GM23248 (cell line): ENCODE results near the gene ARHGAP33. TPM values are rescaled to one million over a fixed set of nuclear protein-coding genes. Genes with fewer than 3 reads are reported as not detected.

Source experiments
- DNase-seq: peaks from one replicate; pipeline ENCODE4 v3.0.0-alpha.2; 2015
- H2AFZ ChIP-seq: fragments of 200-600 bp; sonication (generic); 2 replicates; pipeline ENCODE4 v1.6.1; 2016; ENCODE audit warnings: antibody characterized with exemption
- H3F3A ChIP-seq: fragments of 200-600 bp; sonication (generic); 2 replicates; pipeline ENCODE4 v1.6.1; 2016; ENCODE audit warnings: mild to moderate bottlenecking, antibody characterized with exemption, mixed run types; ENCODE audit not compliant: insufficient read depth
- H3K27ac ChIP-seq: fragments of 200-600 bp; sonication (generic); 2 replicates; pipeline ENCODE4 v1.5.1; 2016; ENCODE audit warnings: mild to moderate bottlenecking
- H3K27me3 ChIP-seq: fragments of 200-600 bp; sonication (generic); replicated peaks from 2 replicates; pipeline ENCODE4 v1.6.1; 2016; ENCODE audit warnings: mild to moderate bottlenecking; ENCODE audit not compliant: insufficient read depth
- H3K36me3 ChIP-seq: fragments of 200-600 bp; sonication (generic); 2 replicates; pipeline ENCODE4 v1.6.1; 2016; ENCODE audit warnings: low read depth, mild to moderate bottlenecking
- H3K4me1 ChIP-seq: fragments of 200-600 bp; sonication (generic); 2 replicates; pipeline ENCODE4 v1.6.1; 2016; ENCODE audit warnings: mild to moderate bottlenecking; ENCODE audit not compliant: insufficient read depth
- H3K4me2 ChIP-seq: fragments of 200-600 bp; sonication (generic); one replicate; pipeline ENCODE4 v1.6.1; 2016; ENCODE audit warnings: mild to moderate bottlenecking; ENCODE audit not compliant: unreplicated experiment
- H3K4me3 ChIP-seq: fragments of 200-600 bp; sonication (generic); 2 replicates; pipeline ENCODE4 v1.5.1; 2016; ENCODE audit warnings: mild to moderate bottlenecking
- H3K79me2 ChIP-seq: fragments of 200-600 bp; sonication (generic); 2 replicates; pipeline ENCODE4 v1.6.1; 2016; ENCODE audit warnings: mild to moderate bottlenecking; ENCODE audit not compliant: insufficient read depth
- H3K9ac ChIP-seq: fragments of 200-600 bp; sonication (generic); 2 replicates; pipeline ENCODE4 v1.6.1; 2016; ENCODE audit warnings: mild to moderate bottlenecking
- H3K9me2 ChIP-seq: fragments of 200-600 bp; sonication (generic); 2 replicates; pipeline ENCODE4 v1.6.1; 2016; ENCODE audit warnings: mixed run types, mild to moderate bottlenecking, moderate library complexity; ENCODE audit not compliant: insufficient read depth
- H3K9me3 ChIP-seq: fragments of 200-600 bp; sonication (generic); one replicate; pipeline ENCODE4 v1.6.1; 2017; ENCODE audit warnings: low read depth
- H4K20me1 ChIP-seq: fragments of 200-600 bp; sonication (generic); 2 replicates; pipeline ENCODE4 v1.6.0; 2016; ENCODE audit not compliant: insufficient read depth
- EZH2 ChIP-seq: fragments of 200-600 bp; sonication (generic); IDR thresholded peaks from 2 replicates; pipeline ENCODE4 v1.6.1; 2018; ENCODE audit warnings: antibody characterized with exemption, mild to moderate bottlenecking; ENCODE audit not compliant: insufficient read depth, poor library complexity, severe bottlenecking
- EZH2phosphoT487 ChIP-seq: fragments of 200-600 bp; sonication (generic); IDR thresholded peaks from 2 replicates; pipeline ENCODE4 v1.6.1; 2018; ENCODE audit warnings: antibody characterized with exemption, moderate library complexity, mild to moderate bottlenecking, low read depth; ENCODE audit not compliant: insufficient read depth
- WGBS, 2 experiments: methylation state at CpG; one replicate each; pipeline ENCODE4 v1.1.6; 2015 to 2017; ENCODE audit warnings: low lambda C conversion rate in 2 of 2, low coverage in 1 of 2; ENCODE audit errors: missing lambda C conversion rate in 2 of 2; 5-methylcytosine and 5-hydroxymethylcytosine counted together
- in situ Hi-C: fragments of 300-500 bp; cut with MboI; formaldehyde crosslinking; loops from 2 replicates; pipeline ENCODE4 v1.15.0; 2020
- polyA plus RNA-seq: library from polyadenylated mRNA; unstranded; fragments of >200 nt; fragmentation: Nextera tagmentation; extraction: Ambion mirVana; gene quantifications from 2 replicates; pipeline ENCODE4 v1.2.1, GENCODE V29; 2016
- total RNA-seq: library from RNA; depleted of rRNA; stranded (reverse); fragments of >200 nt; shearing (Covaris generic); gene quantifications from 2 replicates; pipeline ENCODE4 v1.2.3, GENCODE V29; 2014

Gene ARHGAP33
- total and polyA plus RNA-seq, 2 experiments from 2014 or later: 1.9 to 24.9 TPM

GRCh38 chr19:35736913-35737886 lies 38.2 kb upstream of the ARHGAP33 start:
- 83 to 87% methylated on average over 22 of the region's 22 CpGs for WGBS, 2 experiments
- Histone ChIP-seq H3F3A (peaks cover 21% of the 10 kb centered on the region; the same call in 1 of the 2 replicates), H3K79me2 (no peaks in the 10 kb centered on the region), H3K9ac (no peak overlapping the region), H3K36me3 (no peaks in the 10 kb centered on the region; the same call in 1 of the 2 replicates), H3K27ac (no peak overlapping the region), H3K4me3 (no peak overlapping the region), H3K27me3 (no peaks in the 10 kb centered on the region), H2AFZ (no peak overlapping the region), H3K9me2 (no peaks in the 10 kb centered on the region), H3K9me3 (no peaks in the 10 kb centered on the region), H4K20me1 (no peaks in the 10 kb centered on the region), H3K4me2 (no peak overlapping the region), H3K4me1 (no peaks in the 10 kb centered on the region)
- no peak for TF ChIP-seq EZH2phosphoT487
- no peak for TF ChIP-seq EZH2
- in situ Hi-C loops: no loop called here
- DNase-seq: peak; percentile 43

GRCh38 chr19:35738021-35738886 lies 37.1 kb upstream of the ARHGAP33 start:
- no peak overlapping the region for H3K4me3 ChIP-seq
- H3K27me3 ChIP-seq: no peaks in the 10 kb centered on the region
- TF ChIP-seq EZH2 (no peak), EZH2phosphoT487 (no peak)
- H4K20me1 ChIP-seq: no peaks in the 10 kb centered on the region
- H3K4me1 ChIP-seq: no peaks in the 10 kb centered on the region
- H3F3A ChIP-seq: peaks cover 21% of the 10 kb centered on the region; the same call in 1 of the 2 replicates
- DNase-seq: no peak
- no peak overlapping the region for H3K27ac ChIP-seq
- no peak overlapping the region for H2AFZ ChIP-seq
- H3K79me2 ChIP-seq: no peaks in the 10 kb centered on the region
- H3K36me3 ChIP-seq: no peaks in the 10 kb centered on the region; the same call in 1 of the 2 replicates
- no peaks in the 10 kb centered on the region for H3K9me2 ChIP-seq
- in situ Hi-C loops: no loop called here
- no peaks in the 10 kb centered on the region for H3K9me3 ChIP-seq
- WGBS, 2 experiments: 93 to 97% methylated on average over 29 to 37 of the region's 37 CpGs
- H3K9ac ChIP-seq: no peak overlapping the region
- H3K4me2 ChIP-seq: no peak overlapping the region

GRCh38 chr19:35738887-35739229 lies 36.5 kb upstream of the ARHGAP33 start:
- H3K27ac ChIP-seq: no peak overlapping the region
- in situ Hi-C loops: no loop called here
- DNase-seq: no peak
- H3K4me1 ChIP-seq: no peaks in the 10 kb centered on the region
- no peaks in the 10 kb centered on the region for H3K27me3 ChIP-seq
- WGBS, 2 experiments: 96 to 97% methylated on average over 2 of the region's 2 CpGs
- no peak for TF ChIP-seq EZH2phosphoT487
- TF ChIP-seq EZH2: no peak
- no peak overlapping the region for H3K4me2 ChIP-seq
- H3K36me3 ChIP-seq: no peaks in the 10 kb centered on the region; the same call in 1 of the 2 replicates
- H3K9me3 ChIP-seq: no peaks in the 10 kb centered on the region
- no peak overlapping the region for H3K4me3 ChIP-seq
- H3F3A ChIP-seq: peaks cover 21% of the 10 kb centered on the region; the same call in 1 of the 2 replicates
- no peak overlapping the region for H3K9ac ChIP-seq
- peaks cover under 1% of the 10 kb centered on the region; the same call in 1 of the 2 replicates for H3K79me2 ChIP-seq
- H4K20me1 ChIP-seq: no peaks in the 10 kb centered on the region
- no peaks in the 10 kb centered on the region for H3K9me2 ChIP-seq
- H2AFZ ChIP-seq: no peak overlapping the region
